PFSK-1 (cell line): Measurements from ENCODE around the gene PTPRM.

ENCODE experiments used
- FOXP2 ChIP-seq: optimal IDR thresholded peaks from 2 replicates; pipeline ENCODE3; 2011; ENCODE audit warnings: borderline replicate concordance, control low read depth, inconsistent platforms; ENCODE audit not compliant: insufficient read depth; ENCODE audit errors: extremely low read length, extremely low read depth
- POLR2AphosphoS5 ChIP-seq: IDR thresholded peaks from 2 replicates; pipeline ENCODE4 v1.6.1; 2012; ENCODE audit warnings: low read depth, mild to moderate bottlenecking, control low read depth, low read length, moderate library complexity
- SIN3A ChIP-seq: IDR thresholded peaks from 2 replicates; pipeline ENCODE4 v1.6.1; 2012; ENCODE audit warnings: mild to moderate bottlenecking, low read length, moderate library complexity, borderline replicate concordance; ENCODE audit not compliant: insufficient read depth
- TAF1 ChIP-seq: IDR thresholded peaks from 2 replicates; pipeline ENCODE4 v1.6.1; 2012; ENCODE audit warnings: low read length, control low read depth, borderline replicate concordance; ENCODE audit not compliant: insufficient read depth
- TF ChIP-seq, protein P1 (sequence below), 2 experiments: IDR thresholded peaks; 2 replicates each; pipeline versions ENCODE4 v1.6.1 to v1.8.0; 2011 to 2012; ENCODE audit warnings: low read depth in 2 of 2, low read length in 2 of 2, control low read depth in 1 of 2, inconsistent platforms in 1 of 2, mild to moderate bottlenecking in 1 of 2, moderate library complexity in 1 of 2; ENCODE audit not compliant: insufficient read depth in 1 of 2

Gene PTPRM

GRCh38 chr18:8450013-8450412 is 882.9 kb downstream of the PTPRM start:
- TF ChIP-seq TAF1 (no peak), FOXP2 (no peak), SIN3A (no peak), POLR2AphosphoS5 (no peak)
- TF ChIP-seq, protein P1, sequence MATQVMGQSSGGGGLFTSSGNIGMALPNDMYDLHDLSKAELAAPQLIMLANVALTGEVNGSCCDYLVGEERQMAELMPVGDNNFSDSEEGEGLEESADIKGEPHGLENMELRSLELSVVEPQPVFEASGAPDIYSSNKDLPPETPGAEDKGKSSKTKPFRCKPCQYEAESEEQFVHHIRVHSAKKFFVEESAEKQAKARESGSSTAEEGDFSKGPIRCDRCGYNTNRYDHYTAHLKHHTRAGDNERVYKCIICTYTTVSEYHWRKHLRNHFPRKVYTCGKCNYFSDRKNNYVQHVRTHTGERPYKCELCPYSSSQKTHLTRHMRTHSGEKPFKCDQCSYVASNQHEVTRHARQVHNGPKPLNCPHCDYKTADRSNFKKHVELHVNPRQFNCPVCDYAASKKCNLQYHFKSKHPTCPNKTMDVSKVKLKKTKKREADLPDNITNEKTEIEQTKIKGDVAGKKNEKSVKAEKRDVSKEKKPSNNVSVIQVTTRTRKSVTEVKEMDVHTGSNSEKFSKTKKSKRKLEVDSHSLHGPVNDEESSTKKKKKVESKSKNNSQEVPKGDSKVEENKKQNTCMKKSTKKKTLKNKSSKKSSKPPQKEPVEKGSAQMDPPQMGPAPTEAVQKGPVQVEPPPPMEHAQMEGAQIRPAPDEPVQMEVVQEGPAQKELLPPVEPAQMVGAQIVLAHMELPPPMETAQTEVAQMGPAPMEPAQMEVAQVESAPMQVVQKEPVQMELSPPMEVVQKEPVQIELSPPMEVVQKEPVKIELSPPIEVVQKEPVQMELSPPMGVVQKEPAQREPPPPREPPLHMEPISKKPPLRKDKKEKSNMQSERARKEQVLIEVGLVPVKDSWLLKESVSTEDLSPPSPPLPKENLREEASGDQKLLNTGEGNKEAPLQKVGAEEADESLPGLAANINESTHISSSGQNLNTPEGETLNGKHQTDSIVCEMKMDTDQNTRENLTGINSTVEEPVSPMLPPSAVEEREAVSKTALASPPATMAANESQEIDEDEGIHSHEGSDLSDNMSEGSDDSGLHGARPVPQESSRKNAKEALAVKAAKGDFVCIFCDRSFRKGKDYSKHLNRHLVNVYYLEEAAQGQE (IDR thresholded peaks at IDR 0.05; ENCODE audit: insufficient read depth in 1 of 2, low read depth in 2 of 2, low read length in 2 of 2): no peak

DNA sequence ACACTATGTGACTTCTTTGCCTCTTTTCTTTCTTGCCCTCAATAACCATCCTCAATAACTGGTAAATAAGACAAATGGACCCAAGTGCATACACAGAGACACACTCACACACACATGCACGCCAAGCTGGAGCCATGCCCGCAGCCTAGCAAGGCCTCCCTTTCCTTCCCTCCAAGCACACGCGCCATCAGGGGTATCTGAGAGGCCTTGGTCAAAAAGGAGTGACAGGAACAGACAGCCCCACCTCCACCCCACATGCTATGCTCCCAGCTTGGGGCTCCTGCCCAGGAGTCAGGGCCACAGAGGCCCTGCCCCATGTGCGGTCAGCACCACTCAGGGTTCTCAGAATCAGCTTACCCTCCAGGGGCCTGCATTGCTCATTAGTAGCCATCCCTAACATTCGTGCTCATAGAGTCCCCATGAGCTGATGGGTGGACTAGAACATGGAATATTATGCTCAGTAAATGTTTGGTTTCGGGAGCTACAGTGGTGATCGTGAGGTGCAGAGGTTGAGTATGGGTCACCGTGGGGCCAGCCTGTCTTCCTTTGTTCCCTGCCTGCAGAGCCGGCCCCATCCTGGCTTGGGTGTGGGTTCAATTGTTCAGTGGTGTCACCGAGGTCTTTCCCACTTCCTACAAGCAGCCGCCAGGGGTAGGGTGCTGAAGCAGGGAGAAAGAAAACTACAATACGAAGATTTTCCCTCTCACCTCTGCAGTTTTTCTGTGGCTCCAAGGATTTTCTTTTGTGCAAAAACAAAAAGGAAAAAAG is 884.0 kb downstream of the PTPRM start:
- TF ChIP-seq, protein P1 (IDR thresholded peaks at IDR 0.05; ENCODE audit: insufficient read depth in 1 of 2, low read depth in 2 of 2, low read length in 2 of 2): no peak
- no peak for TF ChIP-seq POLR2AphosphoS5

DNA sequence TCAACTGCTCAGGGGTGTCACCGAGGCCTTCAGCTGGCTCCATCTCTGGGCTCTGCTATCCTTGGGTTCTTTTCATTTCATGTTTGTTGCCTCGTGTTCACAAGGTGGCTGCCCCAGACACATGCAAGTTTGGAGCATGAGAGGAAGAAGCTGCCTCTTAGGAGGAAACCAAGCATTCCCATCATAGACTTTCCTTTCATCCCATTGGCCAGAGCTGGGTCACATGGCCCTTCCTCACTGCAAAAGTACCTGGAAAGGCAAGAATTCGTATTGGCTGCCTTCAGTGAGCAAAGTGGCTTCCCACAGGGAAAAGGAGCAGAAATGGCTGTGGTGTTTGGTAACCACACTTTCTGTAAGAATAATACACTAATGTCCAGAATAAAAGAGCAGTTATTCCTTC is 886.4 kb downstream of the PTPRM start:
- TF ChIP-seq FOXP2 (no peak), TAF1 (no peak), SIN3A (no peak), POLR2AphosphoS5 (no peak)
- TF ChIP-seq, protein P1 (IDR thresholded peaks at IDR 0.05; ENCODE audit: insufficient read depth in 1 of 2, low read depth in 2 of 2, low read length in 2 of 2): no peak

GRCh38 chr18:8454136-8454535 is 887.0 kb downstream of the PTPRM start:
- TF ChIP-seq POLR2AphosphoS5: no peak
- TF ChIP-seq TAF1: no peak
- no peak for TF ChIP-seq FOXP2
- TF ChIP-seq, protein P1 (IDR thresholded peaks at IDR 0.05; ENCODE audit: insufficient read depth in 1 of 2, low read depth in 2 of 2, low read length in 2 of 2): no peak
- TF ChIP-seq SIN3A: no peak
